Measurements from ENCODE around the gene MAGEB16. TPM values are rescaled to one million over a fixed set of nuclear protein-coding genes. Genes with fewer than 3 reads are reported as not detected.

Gene MAGEB16
- total and polyA plus RNA-seq, 2 of the 8 experiments (the other 6 are each of a cell fraction or from before 2014, with no cell fraction given), result not detected

DNA sequence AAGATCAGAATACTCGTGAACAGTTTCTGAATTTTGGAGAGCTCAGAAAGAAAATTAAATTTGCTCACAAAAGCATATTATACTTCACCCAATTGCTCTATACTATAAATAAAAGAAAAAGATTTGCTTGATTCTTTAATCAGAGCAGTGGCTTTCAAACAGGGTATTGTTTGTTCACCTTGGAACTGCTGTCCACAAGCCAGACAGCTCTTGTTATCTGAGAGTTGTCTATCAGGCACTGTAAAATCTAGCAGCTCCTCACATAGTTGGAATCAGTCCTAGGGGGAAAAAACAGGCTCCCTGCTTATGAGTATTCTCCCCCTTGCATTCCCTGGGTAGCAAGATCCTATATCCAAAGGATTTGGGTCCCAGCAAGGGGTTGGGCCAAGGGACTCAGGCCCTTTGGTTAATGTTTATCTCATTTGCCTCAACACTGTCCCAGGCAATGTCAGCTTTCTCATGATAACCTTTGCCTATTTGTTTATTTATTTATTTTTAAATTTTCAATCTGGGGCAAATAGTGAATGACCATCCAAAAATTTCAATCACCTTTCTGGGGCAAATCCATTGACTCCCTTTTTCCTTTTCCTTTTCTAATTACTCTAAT is 24.1 kb upstream of the MAGEB16 start:
- no peaks in the 10 kb centered on the region for H3K4me1 ChIP-seq (replicated peaks in 1 of 4; ENCODE audit: control insufficient read depth in 3 of 4, insufficient read depth in 4 of 4, low read length in 3 of 4)
- no peaks in the 10 kb centered on the region for H4K20me1 ChIP-seq (replicated peaks in 1 of 2; ENCODE audit: control insufficient read depth in 1 of 2, insufficient read depth in 2 of 2, low read length in 2 of 2)
- H4K8ac ChIP-seq (ENCODE audit: extremely low read depth, insufficient read depth, low read length), result no peak overlapping the region
- H3K9ac ChIP-seq (replicated peaks in 1 of 4; ENCODE audit: extremely low read depth in 1 of 4, low read depth in 3 of 4, low read length in 3 of 4), result no peak overlapping the region
- H3K23me2 ChIP-seq (ENCODE audit: low read depth, low read length), result no peaks in the 10 kb centered on the region
- H3K56ac ChIP-seq (replicated peaks; ENCODE audit: insufficient read length, low read depth, low read length), result no peak overlapping the region
- no peak for FAIRE-seq
- H3K9me3 ChIP-seq (ENCODE audit: insufficient read depth in 2 of 2, low read depth in 1 of 2, low read length in 1 of 2), result no peaks in the 10 kb centered on the region
- H3K79me2 ChIP-seq (ENCODE audit: control insufficient read depth in 1 of 2, insufficient read depth in 2 of 2, low read length in 2 of 2), result no peaks in the 10 kb centered on the region
- no peak overlapping the region for H2BK20ac ChIP-seq (ENCODE audit: low read length)
- 100% methylated on average over 1 of the region's 1 CpG; no CpG with 5 or more reads in 1 of the 2 experiments for WGBS, 2 experiments (ENCODE audit: extremely low coverage in 1 of 2, insufficient coverage in 1 of 2, insufficient read length in 1 of 2, insufficient replicate concordance in 2 of 2, low coverage in 1 of 2, low lambda C conversion rate in 2 of 2, missing lambda C conversion rate in 1 of 2)
- H3K14ac ChIP-seq (ENCODE audit: insufficient read length), result no peak overlapping the region
- no peaks in the 10 kb centered on the region for H3K36me3 ChIP-seq (ENCODE audit: control insufficient read depth in 2 of 4, insufficient read depth in 4 of 4, low read length in 3 of 4)
- no peak overlapping the region for H3K18ac ChIP-seq (ENCODE audit: extremely low read depth, low read length)
- no peak overlapping the region for H2BK120ac ChIP-seq (replicated peaks; ENCODE audit: low read depth, low read length)
- CTCF ChIA-PET (ENCODE audit: partially characterized antibody), result no interaction called here
- H4K5ac ChIP-seq (ENCODE audit: insufficient read length, low read depth, low read length), result no peak overlapping the region
- H3K4me3 ChIP-seq (ENCODE audit: extremely low read depth in 1 of 4, insufficient read depth in 2 of 4, low read depth in 3 of 4, low read length in 4 of 4), result no peak overlapping the region
- H2BK5ac ChIP-seq (ENCODE audit: low read depth, low read length), result no peak overlapping the region
- H4K91ac ChIP-seq (replicated peaks; ENCODE audit: insufficient read length, low read length), result no peak overlapping the region
- DNase-seq (ENCODE audit: low read depth in 1 of 2, low spot score in 2 of 2), result no peak
- no peaks in the 10 kb centered on the region for H3K27me3 ChIP-seq (replicated peaks in 1 of 4; ENCODE audit: control insufficient read depth in 3 of 4, extremely low read depth in 1 of 4, insufficient read depth in 3 of 4, low read length in 3 of 4)
- H2AK5ac ChIP-seq (ENCODE audit: low read depth, low read length), result no peak overlapping the region
- no peak overlapping the region for H3K27ac ChIP-seq (ENCODE audit: low read depth, low read length)
- H3K23ac ChIP-seq (ENCODE audit: insufficient read length), result no peak overlapping the region
- H3K79me1 ChIP-seq (ENCODE audit: low read depth, low read length), result no peaks in the 10 kb centered on the region
- H3K4ac ChIP-seq (replicated peaks; ENCODE audit: insufficient read length, low read depth, low read length), result no peak overlapping the region
- H2BK12ac ChIP-seq (ENCODE audit: low read depth, low read length), result no peak overlapping the region
- POLR2A ChIA-PET (ENCODE audit: partially characterized antibody), result no interaction called here
- H3K4me2 ChIP-seq (ENCODE audit: insufficient read depth in 1 of 2, low read depth in 2 of 2, low read length in 2 of 2), result no peak overlapping the region
- no peak overlapping the region for H2BK15ac ChIP-seq (ENCODE audit: low read length)
- H2AFZ ChIP-seq (ENCODE audit: low read length), result no peak overlapping the region
- no peak for TF ChIP-seq SP2 (IDR thresholded peaks at IDR 0.05; ENCODE audit: low read length)
- TF ChIP-seq EGR1 (IDR thresholded peaks at IDR 0.05; ENCODE audit: borderline replicate concordance, low read depth, low read length), result no peak
- no peak for TF ChIP-seq CBX8 (IDR thresholded peaks at IDR 0.05; ENCODE audit: borderline replicate concordance, low read depth, low read length)
- no peak for TF ChIP-seq FOSL1 (IDR thresholded peaks at IDR 0.05; ENCODE audit: insufficient read depth, low read depth, low read length)
